Fibroblast of lung (primary cell): ENCODE measurements around the gene ARHGEF33. TPM values are rescaled to one million over a fixed set of nuclear protein-coding genes. Genes with fewer than 3 reads are reported as not detected.

Experiments
- DNase-seq, 2 donors: peaks; one replicate each; pipeline versions ENCODE4 v3.0.0 to v3.0.0-alpha.2; 2010; ENCODE audit warnings: low read depth in 2 of 2
- H2AFZ ChIP-seq: 2 replicates; pipeline ENCODE4 v1.5.1; 2012; ENCODE audit warnings: low read length, control low read depth, inconsistent platforms
- H3K27ac ChIP-seq: 2 replicates; pipeline ENCODE4 v1.5.1; 2011; ENCODE audit warnings: low read length, control low read depth; ENCODE audit not compliant: insufficient read depth
- H3K27me3 ChIP-seq: 2 replicates; pipeline ENCODE4 v1.5.1; 2011; ENCODE audit warnings: mild to moderate bottlenecking, low read length; ENCODE audit not compliant: control insufficient read depth, insufficient read depth
- H3K36me3 ChIP-seq: 2 replicates; pipeline ENCODE4 v1.5.1; 2011; ENCODE audit warnings: low read length; ENCODE audit not compliant: control insufficient read depth, insufficient read depth
- H3K4me1 ChIP-seq: 2 replicates; pipeline ENCODE4 v1.5.1; 2011; ENCODE audit warnings: low read length; ENCODE audit not compliant: control insufficient read depth, insufficient read depth; ENCODE audit errors: extremely low read depth
- H3K4me2 ChIP-seq: 2 replicates; pipeline ENCODE4 v1.5.1; 2011; ENCODE audit warnings: low read length, control low read depth; ENCODE audit not compliant: insufficient read depth; ENCODE audit errors: extremely low read depth
- H3K4me3 ChIP-seq, 4 experiments: fragments of 200-600 bp in 1 of 4; sonication (generic) in 1 of 4; replicated peaks in 1 of 4; 2 replicates each; pipeline ENCODE4 v1.5.1; 2011 to 2016; ENCODE audit warnings: low read length in 4 of 4, low read depth in 3 of 4, mild to moderate bottlenecking in 3 of 4, control low read depth in 2 of 4, inconsistent platforms in 1 of 4, mixed read lengths in 1 of 4; ENCODE audit not compliant: insufficient read depth in 1 of 4; ENCODE audit errors: control extremely low read depth in 1 of 4
- H3K79me2 ChIP-seq: 2 replicates; pipeline ENCODE4 v1.5.1; 2012; ENCODE audit warnings: mild to moderate bottlenecking, low read length, inconsistent platforms; ENCODE audit not compliant: control insufficient read depth, insufficient read depth
- H3K9ac ChIP-seq: 2 replicates; pipeline ENCODE4 v1.5.1; 2011; ENCODE audit warnings: mild to moderate bottlenecking, low read length, control low read depth; ENCODE audit not compliant: insufficient read depth
- H3K9me3 ChIP-seq: 2 replicates; pipeline ENCODE4 v1.5.1; 2012; ENCODE audit warnings: low read depth, low read length; ENCODE audit not compliant: control insufficient read depth, insufficient read depth
- H4K20me1 ChIP-seq: 2 replicates; pipeline ENCODE4 v1.5.1; 2011; ENCODE audit warnings: low read length; ENCODE audit not compliant: control insufficient read depth, insufficient read depth; ENCODE audit errors: extremely low read depth
- CTCF ChIP-seq, 2 donors: IDR thresholded peaks in 1 of 2; conservative IDR thresholded peaks in 1 of 2; 1 replicate in 1 of 2; 2 replicates in 1 of 2; pipeline ENCODE4 v1.5.1; 2011 to 2012; ENCODE audit warnings: low read length in 2 of 2, control low read depth in 1 of 2, inconsistent platforms in 1 of 2, low read depth in 1 of 2, mild to moderate bottlenecking in 1 of 2
- EZH2 ChIP-seq: IDR thresholded peaks from 2 replicates; pipeline ENCODE4 v1.5.1; 2012; ENCODE audit warnings: low read length, control low read depth, mild to moderate bottlenecking; ENCODE audit errors: missing control alignments
- polyA plus RNA-seq, 2 donors: library from polyadenylated mRNA; depleted of rRNA in 1 of 2; stranded (reverse) in 1 of 2; unstranded in 1 of 2; fragments of >200 nt; gene quantifications; 2 replicates each; pipeline ENCODE4 v1.2.1, GENCODE V29; 2011 to 2012; ENCODE audit warnings: missing spikeins in 1 of 2
- total RNA-seq: library from RNA; depleted of rRNA; stranded (reverse); fragments of >200 nt; gene quantifications from 2 replicates; pipeline ENCODE4 v1.2.1, GENCODE V29; 2014

The ARHGEF33 gene
- total and polyA plus RNA-seq, 2 donors (not counting 1 experiment from before 2014, with no cell fraction given), result 0.10 to 0.50 TPM

- no peak overlapping the region for H3K4me2 ChIP-seq
- no peaks in the 10 kb centered on the region for H3K36me3 ChIP-seq
- no peak overlapping the region for H3K4me3 ChIP-seq
- H3K9me3 ChIP-seq, result no peaks in the 10 kb centered on the region
- TF ChIP-seq EZH2 (no peak), CTCF (conservative IDR thresholded peaks at IDR 0.05 in 1 of 2, IDR thresholded peaks at IDR 0.05 in 1 of 2; ENCODE audit: low read depth in 1 of 2, low read length in 2 of 2) (no peak)
- H3K79me2 ChIP-seq, result no peaks in the 10 kb centered on the region
- no peak overlapping the region for H3K27ac ChIP-seq
- H4K20me1 ChIP-seq, result no peaks in the 10 kb centered on the region
- H3K9ac ChIP-seq, result no peak overlapping the region
- H2AFZ ChIP-seq, result no peak overlapping the region
- H3K4me1 ChIP-seq, result no peaks in the 10 kb centered on the region
- no peaks in the 10 kb centered on the region for H3K27me3 ChIP-seq
- no peak for DNase-seq
Observed at GRCh38 chr2:38905251-38905650, 15.6 kb downstream of the ARHGEF33 start.

- no peak overlapping the region for H3K4me3 ChIP-seq
- TF ChIP-seq CTCF (conservative IDR thresholded peaks at IDR 0.05 in 1 of 2, IDR thresholded peaks at IDR 0.05 in 1 of 2; ENCODE audit: low read depth in 1 of 2, low read length in 2 of 2) (no peak), EZH2 (no peak)
Observed at GRCh38 chr2:38907242-38907641, 17.6 kb downstream of the ARHGEF33 start.

GRCh38 chr2:38907743-38908562, 18.3 kb downstream of the ARHGEF33 start:
- Histone ChIP-seq H3K4me3 (no peak overlapping the region), H3K27ac (no peak overlapping the region), H3K27me3 (no peaks in the 10 kb centered on the region), H3K79me2 (no peaks in the 10 kb centered on the region), H3K36me3 (no peaks in the 10 kb centered on the region), H3K9me3 (no peaks in the 10 kb centered on the region), H2AFZ (no peak overlapping the region), H3K4me1 (no peaks in the 10 kb centered on the region), H4K20me1 (no peaks in the 10 kb centered on the region), H3K9ac (no peak overlapping the region), H3K4me2 (no peak overlapping the region)
- no peak for DNase-seq
- TF ChIP-seq EZH2, result no peak
- no peak for TF ChIP-seq CTCF (conservative IDR thresholded peaks at IDR 0.05 in 1 of 2, IDR thresholded peaks at IDR 0.05 in 1 of 2; ENCODE audit: low read depth in 1 of 2, low read length in 2 of 2)

More at GRCh38 chr2:38907242-38907641, 17.6 kb downstream of the ARHGEF33 start:
- no peaks in the 10 kb centered on the region for H3K27me3 ChIP-seq
- H2AFZ ChIP-seq, result no peak overlapping the region
- no peak overlapping the region for H3K27ac ChIP-seq
- no peak for DNase-seq
- no peak overlapping the region for H3K4me2 ChIP-seq
- H4K20me1 ChIP-seq, result no peaks in the 10 kb centered on the region
- H3K9ac ChIP-seq, result no peak overlapping the region
- H3K79me2 ChIP-seq, result no peaks in the 10 kb centered on the region
- H3K9me3 ChIP-seq, result no peaks in the 10 kb centered on the region
- no peaks in the 10 kb centered on the region for H3K36me3 ChIP-seq
- H3K4me1 ChIP-seq, result no peaks in the 10 kb centered on the region
